Measurements from ENCODE around the gene POLQ. TPM values are rescaled to one million over a fixed set of nuclear protein-coding genes. Genes with fewer than 3 reads are reported as not detected.

The POLQ gene
- total and polyA plus RNA-seq, 10 of the 15 experiments (the other 5 are each of a cell fraction or from before 2014, with no cell fraction given): 3.3 to 22.4 (median 15.9) TPM

GRCh38 chr3:121424549-121424948, 121.2 kb downstream of the POLQ start:
- ChIA-PET RAD21 (ENCODE audit: unreplicated experiment) (no interaction called here), SMC1A (ENCODE audit: uncharacterized antibody, unreplicated experiment) (interaction anchor here (1.0 kb wide), 1 partner anchor 11 kb away, joined by 3 read pairs; no protein-coding TSS in a partner anchor), CTCF (no interaction called here), POLR2A (no interaction called here)
- Histone ChIP-seq H2AFZ (ENCODE audit: control insufficient read depth, low read depth, low read length) (no peak overlapping the region), H3K9me3 (replicated peaks; ENCODE audit: control insufficient read depth, insufficient read depth, low read length) (no peaks in the 10 kb centered on the region), H3K4me2 (ENCODE audit: control insufficient read depth, insufficient read depth) (no peak overlapping the region), H3K27ac (ENCODE audit: control insufficient read depth, insufficient read depth) (no peak overlapping the region), H3K79me2 (ENCODE audit: control insufficient read depth, insufficient read depth, low read length) (no peaks in the 10 kb centered on the region), H4K20me1 (ENCODE audit: control insufficient read depth, insufficient read depth) (no peaks in the 10 kb centered on the region), H3K27me3 (replicated peaks in 1 of 2; ENCODE audit: control insufficient read depth in 2 of 2, insufficient read depth in 2 of 2, low read length in 1 of 2) (no peaks in the 10 kb centered on the region), H3K9ac (ENCODE audit: control insufficient read depth, insufficient read depth, low read length) (no peak overlapping the region), H3K4me3 (no peak overlapping the region), H3K4me1 (ENCODE audit: control insufficient read depth, insufficient read depth, low read length) (no peaks in the 10 kb centered on the region), H3K36me3 (ENCODE audit: control insufficient read depth in 2 of 2, insufficient read depth in 2 of 2, low read length in 1 of 2) (no peaks in the 10 kb centered on the region; a peak in 1 of 4 replicates)
- DNase-seq (ENCODE audit: low read depth, low spot score) (no peak), FAIRE-seq (no peak), ATAC-seq (no peak)
- in situ Hi-C loops (cut with MboI): no loop called here
- BruUV-seq (replicated peaks): no TSS peak
- TF ChIP-seq ATF7 (IDR thresholded peaks at IDR 0.05; ENCODE audit: low read depth) (0 out of 2 replicates have a peak, but pooled peaks have one; percentile 36), SUPT20H (IDR thresholded peaks at IDR 0.05; ENCODE audit: borderline replicate concordance, control insufficient read depth, low read depth, low read length) (no peak)
- intact Hi-C loops (cut with micrococcal nuclease; ENCODE audit: unreplicated experiment): no loop called here

- intact Hi-C loops (cut with micrococcal nuclease; ENCODE audit: unreplicated experiment): no loop called here
- Histone ChIP-seq H3K36me3 (ENCODE audit: control insufficient read depth in 2 of 2, insufficient read depth in 2 of 2, low read length in 1 of 2) (no peaks in the 10 kb centered on the region), H3K4me2 (ENCODE audit: control insufficient read depth, insufficient read depth) (no peak overlapping the region), H3K9me3 (replicated peaks; ENCODE audit: control insufficient read depth, insufficient read depth, low read length) (no peaks in the 10 kb centered on the region), H2AFZ (ENCODE audit: control insufficient read depth, low read depth, low read length) (no peak overlapping the region), H3K4me1 (ENCODE audit: control insufficient read depth, insufficient read depth, low read length) (no peaks in the 10 kb centered on the region), H4K20me1 (ENCODE audit: control insufficient read depth, insufficient read depth) (no peaks in the 10 kb centered on the region), H3K79me2 (ENCODE audit: control insufficient read depth, insufficient read depth, low read length) (no peaks in the 10 kb centered on the region), H3K9ac (ENCODE audit: control insufficient read depth, insufficient read depth, low read length) (no peak overlapping the region), H3K27me3 (replicated peaks in 1 of 2; ENCODE audit: control insufficient read depth in 2 of 2, insufficient read depth in 2 of 2, low read length in 1 of 2) (no peaks in the 10 kb centered on the region), H3K4me3 (no peak overlapping the region), H3K27ac (ENCODE audit: control insufficient read depth, insufficient read depth) (no peak overlapping the region)
- ChIA-PET CTCF (no interaction called here), RAD21 (ENCODE audit: unreplicated experiment) (no interaction called here), SMC1A (ENCODE audit: uncharacterized antibody, unreplicated experiment) (interaction anchor here (1.2 kb wide), 1 partner anchor 633 kb away, joined by 3 read pairs; no protein-coding TSS in a partner anchor), POLR2A (no interaction called here)
- BruUV-seq (replicated peaks): no TSS peak
- WGBS (ENCODE audit: insufficient coverage, insufficient replicate concordance, low lambda C conversion rate, missing lambda C conversion rate): 98% methylated on average over 6 of the region's 6 CpGs
- DNase-seq (ENCODE audit: low read depth, low spot score) (no peak), ATAC-seq (no peak), FAIRE-seq (no peak)
- TF ChIP-seq HSF1 (IDR thresholded peaks at IDR 0.05; ENCODE audit: low read depth, low read length): no peak
- no peak for TF ChIP-seq CHD2 (IDR thresholded peaks at IDR 0.05; ENCODE audit: borderline replicate concordance, low read depth, low read length)
- TF ChIP-seq YY1 (IDR thresholded peaks at IDR 0.05; ENCODE audit: low read depth, low read length): no peak
- no peak for TF ChIP-seq ZNF217 (IDR thresholded peaks at IDR 0.05)
- no peak for TF ChIP-seq POLR2AphosphoS5 (IDR thresholded peaks at IDR 0.05; ENCODE audit: low read length)
- TF ChIP-seq SUPT20H (IDR thresholded peaks at IDR 0.05; ENCODE audit: borderline replicate concordance, control insufficient read depth, low read depth, low read length): no peak
- TF ChIP-seq RELA (IDR thresholded peaks at IDR 0.05; ENCODE audit: borderline replicate concordance, partially characterized antibody): no peak
- no peak for TF ChIP-seq ATF3 (IDR thresholded peaks at IDR 0.05; ENCODE audit: borderline replicate concordance, extremely low read depth, low read depth, low read length)
- TF ChIP-seq JUND (IDR thresholded peaks at IDR 0.05; ENCODE audit: low read depth, low read length): no peak
- TF ChIP-seq CREM (IDR thresholded peaks at IDR 0.05; ENCODE audit: low read depth): no peak
- TF ChIP-seq LARP7 (IDR thresholded peaks at IDR 0.05): no peak
- no peak for TF ChIP-seq BCL11A (IDR thresholded peaks at IDR 0.05; ENCODE audit: low read depth, low read length)
- no peak for TF ChIP-seq PKNOX1 (IDR thresholded peaks at IDR 0.05)
- TF ChIP-seq POU2F2 (IDR thresholded peaks at IDR 0.05; ENCODE audit: borderline replicate concordance, low read depth, low read length): no peak
- TF ChIP-seq ETV6 (conservative IDR thresholded peaks at IDR 0.05 in 1 of 2, IDR thresholded peaks at IDR 0.05 in 1 of 2; ENCODE audit: borderline replicate concordance in 1 of 2, low read depth in 1 of 2): no peak
- TF ChIP-seq KDM1A (IDR thresholded peaks at IDR 0.05; ENCODE audit: borderline replicate concordance): no peak
- in situ Hi-C loops (cut with MboI): no loop called here
These were observed 127.6 kb downstream of the POLQ start for GRCh38 chr3:121418182-121418581.

Measured in GM12878 (cell line).